SH-SY5Y (cell line): ENCODE measurements around the gene KRT77.

Source experiments
- GATA2 ChIP-seq: IDR thresholded peaks from 2 replicates; pipeline ENCODE4 v1.6.1; 2011; ENCODE audit warnings: mild to moderate bottlenecking, low read depth, low read length
- GATA3 ChIP-seq: IDR thresholded peaks from 2 replicates; pipeline ENCODE4 v1.6.1; 2011; ENCODE audit warnings: low read depth, mild to moderate bottlenecking, low read length, moderate library complexity

GRCh38 chr12:52684431-52684830 lies 18.9 kb downstream of the KRT77 start:
- TF ChIP-seq GATA3 = no peak
- TF ChIP-seq GATA2 = no peak
